NCI-H524 treated with DMSO at 0.1 percent for 48 hours (cell line): ENCODE data around the gene ZDHHC23.

Source experiments
- DNase-seq: peaks from one replicate; lab custom pipeline; 2025; lab: John Stamatoyannopoulos, UW

ZDHHC23 gene, protein sequence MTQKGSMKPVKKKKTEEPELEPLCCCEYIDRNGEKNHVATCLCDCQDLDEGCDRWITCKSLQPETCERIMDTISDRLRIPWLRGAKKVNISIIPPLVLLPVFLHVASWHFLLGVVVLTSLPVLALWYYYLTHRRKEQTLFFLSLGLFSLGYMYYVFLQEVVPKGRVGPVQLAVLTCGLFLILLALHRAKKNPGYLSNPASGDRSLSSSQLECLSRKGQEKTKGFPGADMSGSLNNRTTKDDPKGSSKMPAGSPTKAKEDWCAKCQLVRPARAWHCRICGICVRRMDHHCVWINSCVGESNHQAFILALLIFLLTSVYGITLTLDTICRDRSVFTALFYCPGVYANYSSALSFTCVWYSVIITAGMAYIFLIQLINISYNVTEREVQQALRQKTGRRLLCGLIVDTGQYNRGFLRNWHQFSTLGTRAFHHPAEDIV

DNA sequence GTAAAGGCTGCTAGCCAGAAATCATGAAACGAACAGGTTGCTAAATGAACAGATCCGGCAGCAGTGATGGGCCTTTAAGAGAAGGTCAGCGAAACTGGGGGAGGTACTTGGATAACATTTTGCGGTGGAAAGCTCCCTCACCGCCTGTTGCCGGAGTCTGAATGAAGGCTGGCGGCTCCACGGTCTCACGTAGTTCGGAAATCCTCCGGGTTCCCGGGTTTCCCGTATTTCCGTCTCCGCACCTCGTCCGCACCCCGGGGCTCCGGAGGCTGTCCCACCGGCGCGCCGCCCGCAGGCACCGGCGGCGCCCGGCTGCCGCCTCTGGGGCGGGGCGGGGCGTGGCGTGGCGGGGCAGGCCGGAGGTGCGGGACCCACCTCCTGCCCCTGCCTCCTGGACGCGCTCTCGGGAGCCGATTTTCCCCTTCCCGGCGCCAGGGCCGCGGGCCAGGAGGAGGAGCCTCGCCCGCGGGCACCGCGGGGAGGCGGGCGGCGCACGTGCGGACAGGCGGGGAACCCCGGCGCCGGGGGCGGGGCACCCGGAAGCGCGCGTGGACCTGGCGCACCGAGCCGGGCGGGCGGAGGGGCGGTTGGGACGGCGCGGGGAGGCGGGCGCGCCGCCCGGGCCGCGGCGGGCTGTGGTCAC, at the start of gene ZDHHC23:
TSS of gene ZDHHC23 (plus strand) at position 642 of the 643 bp plus-strand sequence. CDS start 790 bp downstream, outside the sequence.
- peak; percentile 21 for DNase-seq

- no peak for DNase-seq
These were observed 48.9 kb upstream of the ZDHHC23 start for GRCh38 chr3:113898892-113899291.

DNA sequence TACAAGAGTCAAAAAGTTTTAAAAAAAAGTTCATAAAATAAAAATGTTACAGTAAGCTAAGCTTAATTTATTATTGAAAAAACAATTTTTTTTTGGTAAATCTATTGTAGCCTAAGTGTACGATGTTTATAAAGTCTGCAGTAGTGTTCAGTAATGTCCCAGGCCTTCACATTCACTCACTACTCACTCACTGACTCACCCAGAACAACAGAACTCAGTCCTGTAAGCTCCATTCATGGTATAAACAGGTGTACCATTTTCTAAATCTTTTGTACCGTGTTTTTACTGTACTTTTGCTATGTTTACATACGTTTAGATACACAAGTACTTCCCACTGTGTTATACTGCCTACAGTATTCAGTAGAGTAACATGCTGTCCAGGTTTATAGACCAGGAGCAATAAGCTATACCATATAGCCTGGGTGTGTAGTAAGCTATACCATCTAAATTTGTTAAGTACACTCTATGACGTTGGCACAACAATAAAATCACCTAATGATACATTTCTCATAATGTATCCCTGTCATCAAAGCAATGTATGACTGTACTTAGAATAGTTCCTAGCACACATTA, 41.2 kb upstream of the ZDHHC23 start:
- no peak for DNase-seq

GRCh38 chr3:113908133-113908532, 39.7 kb upstream of the ZDHHC23 start:
- DNase-seq = no peak

DNA sequence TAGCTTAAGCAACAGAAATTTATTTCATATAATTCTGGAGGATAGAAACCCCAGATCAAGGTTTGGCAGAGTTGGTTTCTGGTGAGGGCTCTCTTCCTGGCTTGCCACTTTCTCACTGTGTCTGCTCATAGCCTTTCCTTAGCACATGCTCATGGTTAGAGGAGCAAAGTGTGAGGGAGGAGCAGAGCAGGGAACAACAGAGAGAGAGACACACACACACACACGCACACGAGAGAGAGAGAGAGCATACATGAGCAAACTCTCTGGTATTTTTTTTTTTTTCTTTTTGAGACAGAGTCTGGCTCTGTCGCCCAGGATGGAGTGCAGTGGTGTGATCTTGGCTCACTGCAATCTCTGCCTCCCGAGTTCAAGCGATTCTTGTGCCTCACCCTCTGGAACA, 36.8 kb upstream of the ZDHHC23 start:
- no peak for DNase-seq

- DNase-seq = peak; percentile 44
These were observed 35.1 kb upstream of the ZDHHC23 start for GRCh38 chr3:113912552-113913236.

DNA sequence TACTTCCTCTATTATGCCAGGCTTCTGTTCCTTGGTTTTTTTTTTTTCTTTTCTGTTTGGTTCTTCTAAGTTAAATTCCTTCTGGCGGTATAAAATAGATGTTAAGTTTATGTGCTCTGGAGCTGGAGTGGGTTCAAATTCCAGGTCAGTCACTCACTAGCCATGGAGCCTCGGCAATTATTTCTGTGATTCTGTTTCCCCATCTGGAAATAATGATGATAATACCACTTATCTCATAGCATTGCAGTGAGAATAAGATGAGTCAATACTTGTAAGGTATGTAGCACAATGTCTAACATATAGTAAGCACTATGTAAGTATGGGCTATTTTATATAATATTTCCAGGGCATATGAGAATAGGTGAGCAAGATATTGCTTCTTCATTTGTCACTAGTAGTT, 33.2 kb upstream of the ZDHHC23 start:
- DNase-seq = no peak

GRCh38 chr3:113927556-113927955, 20.3 kb upstream of the ZDHHC23 start:
- DNase-seq = no peak

GRCh38 chr3:113946831-113947230, 982 bp upstream of the ZDHHC23 start:
- DNase-seq = no peak

DNA sequence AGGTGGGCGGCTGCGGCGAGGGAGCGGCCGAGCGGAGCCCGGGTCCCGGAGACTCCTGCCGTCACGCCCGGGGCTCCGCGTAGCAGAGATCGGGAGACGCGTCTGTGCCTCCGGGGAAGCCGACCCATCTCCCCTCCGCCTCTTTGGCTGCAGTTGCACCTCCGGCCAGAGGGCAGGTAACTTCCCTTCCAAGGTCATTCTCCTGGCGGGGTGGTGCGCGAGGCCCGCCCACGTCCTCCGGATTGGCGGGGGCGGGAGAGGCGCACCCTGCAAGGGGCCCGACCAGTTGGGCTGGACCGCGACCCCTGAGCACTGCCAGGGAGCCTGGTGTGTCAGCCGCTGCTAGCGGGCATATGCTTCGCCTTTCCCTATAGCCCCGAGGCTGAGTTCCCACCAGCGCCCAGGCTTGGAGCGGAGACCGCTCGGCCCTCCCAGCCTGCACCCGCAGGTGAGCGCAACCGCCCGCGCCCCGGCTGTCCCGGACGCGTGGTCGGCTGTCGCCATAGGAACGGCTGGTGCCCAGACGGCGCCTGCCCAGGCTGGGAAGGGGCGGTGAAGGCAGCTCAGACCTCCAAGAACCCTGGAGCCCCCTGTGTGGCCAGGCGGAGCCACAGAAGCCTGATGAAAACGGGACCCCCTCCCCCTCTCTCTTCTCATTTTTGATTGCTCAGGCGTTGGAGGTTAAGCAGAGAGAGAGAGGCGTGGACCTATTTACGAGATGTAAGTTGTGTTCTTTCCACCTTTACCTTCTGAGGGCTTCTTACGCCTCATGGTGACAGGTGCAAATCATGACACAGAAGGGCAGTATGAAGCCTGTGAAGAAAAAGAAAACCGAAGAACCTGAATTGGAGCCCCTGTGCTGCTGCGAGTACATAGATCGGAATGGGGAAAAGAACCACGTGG, 453 bp downstream of the ZDHHC23 start:
- DNase-seq = peak; percentile 7

DNA sequence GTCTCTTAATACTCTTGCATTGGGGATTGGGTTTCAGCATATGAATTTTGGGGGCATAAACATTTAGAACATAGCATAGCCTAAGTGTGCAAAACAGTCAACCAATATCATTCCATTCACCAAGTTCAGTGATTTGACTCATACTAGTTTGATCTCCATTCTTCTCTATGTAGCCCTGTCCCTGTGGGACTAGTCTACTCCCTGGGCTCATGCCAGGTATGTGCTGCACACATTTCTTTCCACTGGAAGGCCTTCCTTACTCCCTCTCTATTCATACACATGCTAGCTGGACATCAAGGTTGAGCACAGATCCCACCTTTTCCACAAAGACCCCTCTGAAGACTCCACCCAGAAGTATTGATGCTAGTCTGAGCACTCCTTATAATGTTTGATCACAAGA, 5.1 kb downstream of the ZDHHC23 start:
- no peak for DNase-seq

DNA sequence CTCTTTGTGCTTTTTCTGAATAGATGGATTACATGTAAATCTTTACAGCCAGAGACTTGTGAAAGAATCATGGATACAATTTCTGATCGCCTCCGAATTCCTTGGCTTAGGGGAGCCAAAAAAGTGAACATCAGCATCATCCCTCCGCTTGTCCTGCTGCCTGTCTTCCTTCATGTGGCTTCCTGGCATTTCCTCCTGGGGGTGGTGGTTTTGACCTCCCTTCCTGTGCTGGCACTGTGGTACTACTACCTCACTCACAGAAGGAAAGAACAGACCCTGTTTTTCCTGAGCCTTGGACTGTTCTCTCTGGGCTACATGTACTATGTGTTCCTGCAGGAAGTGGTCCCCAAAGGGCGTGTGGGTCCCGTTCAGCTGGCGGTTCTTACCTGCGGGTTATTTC, 5.9 kb downstream of the ZDHHC23 start:
- no peak for DNase-seq

- no peak for DNase-seq
These were observed 6.4 kb downstream of the ZDHHC23 start for GRCh38 chr3:113954091-113954685.

- no peak for DNase-seq
These were observed 16.1 kb downstream of the ZDHHC23 start for GRCh38 chr3:113963879-113964278.

DNA sequence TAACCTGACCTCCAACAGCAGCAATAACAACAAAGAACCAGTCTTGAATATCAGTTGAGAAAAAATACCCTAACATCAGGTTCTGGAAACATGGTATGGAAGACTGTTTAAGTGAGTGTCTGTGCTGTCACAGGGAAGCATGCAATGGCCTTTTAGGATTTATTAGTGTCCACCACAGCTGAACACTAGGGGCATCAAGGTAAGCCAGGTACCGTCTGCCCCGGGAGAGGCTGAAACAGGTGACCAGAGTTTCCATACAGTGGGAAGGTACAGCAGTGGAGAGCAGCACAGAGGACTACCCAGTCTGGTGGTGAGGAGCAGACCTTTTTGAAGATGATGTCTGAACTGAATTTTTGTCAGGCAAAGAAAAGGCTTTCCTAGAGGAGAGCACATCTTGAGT, 18.4 kb downstream of the ZDHHC23 start:
- no peak for DNase-seq

- DNase-seq = no peak
These were observed 21.2 kb downstream of the ZDHHC23 start for GRCh38 chr3:113968986-113969385.

DNA sequence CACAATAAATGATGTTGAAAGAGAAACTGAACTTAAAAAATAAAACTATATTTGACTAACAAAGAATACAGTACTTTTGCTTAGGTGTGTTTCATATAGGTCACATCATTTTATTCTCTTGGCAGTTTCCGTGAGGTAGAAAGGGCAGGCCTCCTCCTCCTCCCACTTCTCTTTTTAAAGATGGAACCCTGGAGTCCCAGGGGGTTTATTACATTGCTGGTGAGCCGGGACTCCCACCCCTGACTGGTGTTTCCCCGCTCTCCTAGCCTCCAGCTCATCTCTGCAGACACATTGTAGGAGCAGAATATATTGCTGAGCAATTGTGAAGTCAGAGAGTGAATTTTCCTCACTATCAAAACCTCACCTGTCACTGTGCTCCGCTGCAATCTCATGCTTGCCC, 30.0 kb downstream of the ZDHHC23 start:
- DNase-seq = no peak

DNA sequence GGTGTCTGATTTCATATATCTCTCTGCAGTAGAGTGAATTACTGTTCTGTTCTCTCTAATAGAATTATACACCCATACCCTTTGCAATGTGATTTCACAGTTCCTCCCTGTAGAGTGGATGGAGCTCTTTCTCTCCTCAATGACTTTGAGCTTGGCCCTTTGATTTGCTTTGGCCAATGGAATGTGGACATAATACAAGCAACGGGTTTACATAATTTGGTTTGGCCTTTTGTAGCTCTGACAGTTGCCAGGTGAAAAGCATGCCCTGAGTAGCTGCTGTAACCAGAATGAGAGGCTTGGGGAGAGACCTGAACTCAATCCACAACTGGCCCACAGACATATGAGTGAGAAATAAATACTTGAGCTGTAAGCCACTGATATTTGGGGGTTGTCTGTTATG, 32.1 kb downstream of the ZDHHC23 start:
- no peak for DNase-seq

GRCh38 chr3:113981803-113982202, 34.0 kb downstream of the ZDHHC23 start:
- DNase-seq = no peak

DNA sequence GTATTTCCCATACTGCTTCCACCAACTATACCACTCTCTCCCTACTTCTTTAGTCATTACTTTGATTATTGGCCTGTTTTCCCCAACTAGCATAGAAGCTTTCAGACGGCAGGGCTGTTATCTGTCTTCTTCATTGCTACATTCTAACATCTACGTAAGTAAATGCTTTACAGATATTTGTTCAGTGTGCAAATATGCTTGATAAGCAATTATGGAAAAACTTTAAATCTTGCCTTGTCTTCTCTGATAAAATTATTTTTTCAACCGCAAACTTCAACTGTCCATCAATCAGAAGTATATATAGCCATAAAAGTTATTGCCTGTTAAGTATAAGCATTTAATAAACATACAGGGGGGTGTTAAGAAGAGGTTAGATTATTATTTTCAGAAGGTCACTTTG, 35.7 kb downstream of the ZDHHC23 start:
- DNase-seq = no peak

GRCh38 chr3:113985541-113985940, 37.7 kb downstream of the ZDHHC23 start:
- no peak for DNase-seq
